SHP77 treated with DMSO at 0.1 percent for 48 hours (cell line): ENCODE data around the gene TLK2.

Experiments
- DNase-seq: peaks from one replicate; lab custom pipeline; 2025; lab: John Stamatoyannopoulos, UW

Gene TLK2

DNA sequence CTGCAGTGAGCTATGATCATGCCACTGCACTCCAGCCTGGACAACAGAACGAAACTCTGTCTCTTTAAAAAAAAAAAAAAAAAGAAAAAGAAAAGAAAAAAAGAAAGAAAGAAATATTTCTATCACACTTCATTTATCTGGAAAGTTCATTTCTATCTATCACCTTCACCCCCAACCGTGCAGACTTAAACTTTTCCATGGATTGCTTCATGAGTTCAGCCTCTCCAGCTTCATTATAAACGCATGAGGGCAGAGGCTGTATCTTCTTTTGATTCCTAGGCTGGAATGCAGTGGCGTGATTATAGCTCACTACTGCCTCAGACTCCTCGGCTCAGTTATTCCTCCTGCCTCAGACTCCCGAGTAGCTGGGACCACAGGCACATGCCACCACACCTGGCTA lies 177.0 kb downstream of the TLK2 start:
- DNase-seq = no peak

DNA sequence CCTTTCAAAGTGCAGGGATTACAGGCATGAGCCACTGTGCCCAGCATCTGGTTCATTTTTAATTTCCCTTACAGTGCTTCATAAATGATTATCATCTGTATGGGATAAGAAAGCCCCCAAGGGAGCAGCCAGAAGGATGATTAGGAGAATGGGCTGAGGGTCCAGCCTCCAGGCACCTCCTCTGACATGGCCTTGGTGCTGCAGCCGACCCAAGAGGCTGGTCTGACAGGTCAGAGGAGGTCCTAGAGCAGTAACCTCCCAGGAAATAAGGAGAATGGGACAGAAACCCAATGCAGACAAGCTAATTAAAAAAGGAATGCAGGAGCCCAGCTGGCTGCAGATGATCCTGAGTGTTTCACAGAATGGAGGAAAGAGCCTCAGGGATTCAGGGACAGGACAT lies 177.8 kb downstream of the TLK2 start:
- no peak for DNase-seq

DNA sequence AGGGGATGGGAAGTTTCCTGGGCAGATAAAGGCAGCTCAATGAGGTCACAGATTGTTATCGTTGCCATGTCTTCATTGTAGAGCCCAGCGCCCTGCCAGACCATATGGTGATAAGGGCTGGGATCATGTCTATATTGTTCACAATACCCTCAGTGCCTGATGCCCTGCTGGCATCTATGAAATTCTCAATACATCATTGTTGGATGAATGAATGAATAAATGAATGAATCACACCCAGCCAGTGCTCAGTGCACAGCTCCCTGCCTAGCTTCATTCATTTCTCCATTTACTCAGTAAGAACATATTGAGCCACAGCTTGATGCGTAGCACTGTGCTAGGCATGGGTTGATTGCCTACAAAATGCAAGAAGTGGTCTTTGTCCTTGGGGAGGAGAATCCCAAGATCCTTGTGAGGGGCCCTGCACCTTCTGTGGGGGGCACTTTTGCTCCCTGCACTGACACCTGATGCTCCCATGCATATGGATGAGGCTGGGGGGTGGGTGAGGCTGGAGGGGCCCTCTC lies 178.6 kb downstream of the TLK2 start:
- no peak for DNase-seq

DNA sequence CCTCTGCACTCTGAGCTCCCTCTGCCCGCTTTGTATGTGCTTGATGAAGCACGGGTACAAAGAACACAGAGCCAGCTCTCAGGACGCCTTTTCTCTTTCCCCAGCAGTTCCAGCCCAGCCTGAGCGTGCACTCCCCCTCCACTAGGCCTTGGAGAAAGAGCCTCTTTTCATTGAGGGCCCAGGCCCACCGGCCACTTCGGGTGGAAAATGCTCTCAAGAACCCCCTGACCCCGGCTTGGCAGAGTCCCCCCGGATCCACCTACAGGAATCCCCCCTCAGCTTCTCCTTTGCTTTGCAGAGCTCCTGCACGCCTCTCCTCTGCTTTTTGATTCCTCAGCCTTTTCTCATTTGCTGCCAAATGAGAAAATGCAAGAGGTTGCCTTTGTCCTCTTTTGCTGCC lies 179.1 kb downstream of the TLK2 start:
- DNase-seq = no peak

DNA sequence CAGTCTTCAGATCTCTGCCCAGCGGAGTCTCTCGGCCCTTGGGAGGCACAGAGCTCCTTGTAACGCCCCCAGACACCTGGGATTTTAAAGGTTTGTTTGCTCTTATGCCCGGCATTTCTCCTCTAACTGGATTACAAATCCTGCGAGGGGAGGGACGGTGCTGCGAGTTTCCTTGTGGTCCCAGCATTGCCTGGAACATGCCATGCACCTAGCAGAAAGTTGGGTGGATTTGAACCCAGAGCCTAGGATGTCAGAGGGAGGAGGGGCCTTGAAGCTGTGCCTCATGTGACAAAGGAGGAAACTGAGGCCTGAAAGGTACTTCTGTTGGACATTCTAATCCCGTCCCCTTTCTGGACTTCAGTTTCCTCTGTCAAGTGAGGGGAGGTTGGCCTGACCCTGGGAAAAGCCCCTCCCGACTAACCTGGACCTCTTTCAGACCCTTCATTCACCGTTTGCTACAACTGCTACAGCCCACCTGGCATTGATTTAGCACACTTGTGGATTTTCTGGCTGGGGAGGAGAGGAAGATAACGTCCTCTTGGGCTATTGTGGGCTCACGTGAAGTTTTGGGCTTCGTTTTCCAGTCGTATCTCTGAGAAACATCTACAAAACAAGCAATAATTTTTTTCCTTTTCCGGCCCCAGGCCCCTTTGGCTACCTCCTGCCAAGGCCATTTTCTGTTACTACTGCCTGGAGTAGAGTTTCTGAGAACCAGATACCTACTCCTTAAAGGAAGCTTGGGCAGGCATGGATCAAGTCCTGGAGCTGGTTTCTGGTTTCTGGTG lies 179.7 kb downstream of the TLK2 start:
- DNase-seq = no peak

DNA sequence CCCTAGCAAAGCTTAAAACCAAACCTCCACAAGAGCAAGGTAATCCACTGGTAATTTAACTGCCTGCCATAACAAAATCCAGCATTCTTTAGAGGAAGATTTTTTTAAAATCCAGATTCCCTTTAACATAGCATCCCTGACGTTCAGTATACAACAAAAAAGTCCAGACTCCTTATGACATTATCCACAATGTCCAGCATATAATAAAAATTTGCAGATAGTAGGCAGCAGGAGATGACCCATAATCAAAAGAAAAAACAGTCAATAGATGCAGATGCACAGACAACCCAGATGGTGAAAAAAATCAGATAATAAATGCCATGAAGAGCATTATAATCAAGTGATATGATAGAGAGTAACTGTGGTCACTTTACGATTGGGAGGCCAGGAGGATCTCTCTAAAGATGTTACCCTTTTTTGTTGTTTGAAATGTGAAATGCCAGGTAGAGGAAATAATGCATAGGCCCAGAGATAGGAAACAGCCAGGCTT lies 182.0 kb downstream of the TLK2 start:
- no peak for DNase-seq

DNA sequence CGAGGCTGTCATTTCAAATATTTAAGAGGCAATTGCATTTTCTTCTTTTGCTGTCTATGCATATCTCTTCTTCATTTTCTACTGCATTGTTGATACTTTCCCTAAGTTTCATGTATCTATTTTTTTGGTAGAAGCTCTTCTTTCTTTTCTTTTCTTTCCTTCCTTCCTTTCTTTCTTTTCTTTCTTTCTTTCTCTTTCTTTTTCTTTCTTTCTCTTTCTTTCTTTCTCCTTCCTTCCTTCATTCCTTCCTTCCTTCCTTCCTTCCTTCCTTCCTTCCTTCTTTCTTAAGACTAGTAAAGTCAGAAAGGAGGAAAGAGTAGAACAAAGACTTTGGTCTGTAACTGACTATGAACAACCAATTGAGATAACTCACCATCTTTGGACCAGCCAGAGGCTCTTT lies 182.7 kb downstream of the TLK2 start:
- no peak for DNase-seq

DNA sequence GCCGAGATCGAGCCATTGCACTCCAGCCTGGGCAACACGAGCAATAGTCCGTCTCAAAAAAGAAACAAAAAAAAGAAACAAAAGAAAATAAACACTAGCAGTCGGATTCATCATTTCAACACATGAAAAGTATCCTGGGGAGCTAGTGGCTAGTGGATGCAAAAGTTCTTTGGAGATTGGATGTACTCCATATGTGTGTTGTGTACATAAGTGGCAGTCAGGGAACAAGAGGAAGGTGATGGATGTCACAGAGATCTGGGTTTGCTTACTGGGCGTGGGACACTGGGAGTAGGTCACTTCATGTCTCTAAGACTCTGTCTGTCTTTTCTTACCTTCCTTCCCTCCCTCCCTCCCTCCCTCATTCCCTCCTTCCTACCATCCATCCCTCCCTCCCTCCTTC lies 184.2 kb downstream of the TLK2 start:
- DNase-seq = no peak
